ENCODE measurements around the gene OR2A42. TPM values are rescaled to one million over a fixed set of nuclear protein-coding genes. Genes with fewer than 3 reads are reported as not detected.
"Not testable (repeated sequence)": the region's sequence is repeated elsewhere in the genome, so short reads cannot be mapped to it uniquely, and the experiment has no call there.

Gene OR2A42
- total RNA-seq, 2 experiments from 2014 or later, result not detected

GRCh38 chr7:144247674-144248330 is 8.4 kb upstream of the OR2A42 start:
- H3K4me3 Mint-ChIP-seq; H3K9me3 Mint-ChIP-seq (ENCODE audit: low read depth); DNase-seq; H3K27ac Mint-ChIP-seq; ATAC-seq; CTCF ChIA-PET; H3K36me3 Mint-ChIP-seq; H3K4me1 Mint-ChIP-seq; H3K27me3 Mint-ChIP-seq: not testable (repeated sequence)

- ATAC-seq; H3K27me3 Mint-ChIP-seq; H3K4me1 Mint-ChIP-seq; H3K4me3 Mint-ChIP-seq; H3K9me3 Mint-ChIP-seq (ENCODE audit: low read depth); CTCF ChIA-PET; H3K27ac Mint-ChIP-seq; DNase-seq; H3K36me3 Mint-ChIP-seq: not testable (repeated sequence)
Observed at GRCh38 chr7:144246967-144247366, 7.6 kb upstream of the OR2A42 start.

GRCh38 chr7:144245372-144245771 is 6.0 kb upstream of the OR2A42 start:
- H3K36me3 Mint-ChIP-seq; H3K27ac Mint-ChIP-seq; DNase-seq; H3K27me3 Mint-ChIP-seq; H3K9me3 Mint-ChIP-seq (ENCODE audit: low read depth); H3K4me3 Mint-ChIP-seq; CTCF ChIA-PET; ATAC-seq; H3K4me1 Mint-ChIP-seq: not testable (repeated sequence)

- H3K27ac Mint-ChIP-seq; ATAC-seq; CTCF ChIA-PET; H3K4me3 Mint-ChIP-seq; H3K9me3 Mint-ChIP-seq (ENCODE audit: low read depth); H3K27me3 Mint-ChIP-seq; H3K36me3 Mint-ChIP-seq; H3K4me1 Mint-ChIP-seq: not testable (repeated sequence)
- peak; percentile 22 for DNase-seq
Observed at GRCh38 chr7:144238530-144239082, 799 bp downstream of the OR2A42 start.

- H3K27me3 Mint-ChIP-seq; H3K9me3 Mint-ChIP-seq (ENCODE audit: low read depth); DNase-seq; H3K4me1 Mint-ChIP-seq; H3K36me3 Mint-ChIP-seq; H3K4me3 Mint-ChIP-seq; H3K27ac Mint-ChIP-seq; CTCF ChIA-PET; ATAC-seq: not testable (repeated sequence)
Observed at GRCh38 chr7:144233039-144233438, 6.4 kb downstream of the OR2A42 start.

GRCh38 chr7:144231027-144231426 is 8.4 kb downstream of the OR2A42 start:
- H3K27me3 Mint-ChIP-seq; H3K36me3 Mint-ChIP-seq; CTCF ChIA-PET; H3K4me3 Mint-ChIP-seq; DNase-seq; H3K4me1 Mint-ChIP-seq; H3K27ac Mint-ChIP-seq; H3K9me3 Mint-ChIP-seq (ENCODE audit: low read depth); ATAC-seq: not testable (repeated sequence)

- H3K27me3 Mint-ChIP-seq; H3K4me3 Mint-ChIP-seq; H3K36me3 Mint-ChIP-seq; H3K4me1 Mint-ChIP-seq; H3K27ac Mint-ChIP-seq; CTCF ChIA-PET; ATAC-seq; DNase-seq; H3K9me3 Mint-ChIP-seq (ENCODE audit: low read depth): not testable (repeated sequence)
Observed at GRCh38 chr7:144228810-144229209, 10.6 kb downstream of the OR2A42 start.

GRCh38 chr7:144226866-144227265 is 12.5 kb downstream of the OR2A42 start:
- H3K4me3 Mint-ChIP-seq; H3K27me3 Mint-ChIP-seq; H3K36me3 Mint-ChIP-seq; CTCF ChIA-PET; ATAC-seq; DNase-seq; H3K4me1 Mint-ChIP-seq; H3K27ac Mint-ChIP-seq; H3K9me3 Mint-ChIP-seq (ENCODE audit: low read depth): not testable (repeated sequence)

GRCh38 chr7:144223675-144224074 is 15.7 kb downstream of the OR2A42 start:
- CTCF ChIA-PET, H3K4me1 Mint-ChIP-seq: not testable (repeated sequence)

GRCh38 chr7:144220531-144220930 is 18.9 kb downstream of the OR2A42 start:
- ATAC-seq; H3K9me3 Mint-ChIP-seq (ENCODE audit: low read depth); H3K4me1 Mint-ChIP-seq; H3K36me3 Mint-ChIP-seq; CTCF ChIA-PET; H3K4me3 Mint-ChIP-seq; H3K27ac Mint-ChIP-seq; H3K27me3 Mint-ChIP-seq; DNase-seq: not testable (repeated sequence)

More at GRCh38 chr7:144223675-144224074, 15.7 kb downstream of the OR2A42 start:
- not testable (repeated sequence) for H3K27ac Mint-ChIP-seq; H3K4me3 Mint-ChIP-seq; H3K27me3 Mint-ChIP-seq; ATAC-seq; DNase-seq; H3K9me3 Mint-ChIP-seq (ENCODE audit: low read depth); H3K36me3 Mint-ChIP-seq

- DNase-seq; ATAC-seq; CTCF ChIA-PET; H3K27ac Mint-ChIP-seq; H3K9me3 Mint-ChIP-seq (ENCODE audit: low read depth); H3K4me3 Mint-ChIP-seq; H3K27me3 Mint-ChIP-seq; H3K36me3 Mint-ChIP-seq; H3K4me1 Mint-ChIP-seq: not testable (repeated sequence)
Observed at GRCh38 chr7:144219149-144219548, 20.3 kb downstream of the OR2A42 start.

GRCh38 chr7:144218581-144218980 is 20.8 kb downstream of the OR2A42 start:
- ATAC-seq; H3K36me3 Mint-ChIP-seq; DNase-seq; H3K27ac Mint-ChIP-seq; CTCF ChIA-PET; H3K4me3 Mint-ChIP-seq; H3K4me1 Mint-ChIP-seq; H3K9me3 Mint-ChIP-seq (ENCODE audit: low read depth); H3K27me3 Mint-ChIP-seq: not testable (repeated sequence)

GRCh38 chr7:144217200-144217599 is 22.2 kb downstream of the OR2A42 start:
- H3K4me3 Mint-ChIP-seq; H3K4me1 Mint-ChIP-seq; H3K27me3 Mint-ChIP-seq; DNase-seq; H3K27ac Mint-ChIP-seq; H3K9me3 Mint-ChIP-seq (ENCODE audit: low read depth); H3K36me3 Mint-ChIP-seq; CTCF ChIA-PET: not testable (repeated sequence)
- ATAC-seq, result peak; percentile 33

- DNase-seq; H3K27ac Mint-ChIP-seq; H3K9me3 Mint-ChIP-seq (ENCODE audit: low read depth); H3K4me1 Mint-ChIP-seq; CTCF ChIA-PET; ATAC-seq; H3K36me3 Mint-ChIP-seq; H3K27me3 Mint-ChIP-seq; H3K4me3 Mint-ChIP-seq: not testable (repeated sequence)
Observed at GRCh38 chr7:144205306-144205705, 34.1 kb downstream of the OR2A42 start.

Data from activated CD8-positive, alpha-beta memory T cell treated with anti-CD3 and anti-CD28 coated beads, Interleukin-2, amount 10 ng/mL, durations not matched to agents 7 days and 5 days (primary cell).